Activated CD8-positive, alpha-beta memory T cell treated with anti-CD3 and anti-CD28 coated beads, Interleukin-2, amount 50 U/mL, for 1 hour (primary cell): ENCODE measurements around the gene FAM117B.

Experiments used
- DNase-seq: peaks from one replicate; pipeline ENCODE4 v3.0.0-alpha.2; 2020; ENCODE audit errors: extremely low read depth

FAM117B gene

DNA sequence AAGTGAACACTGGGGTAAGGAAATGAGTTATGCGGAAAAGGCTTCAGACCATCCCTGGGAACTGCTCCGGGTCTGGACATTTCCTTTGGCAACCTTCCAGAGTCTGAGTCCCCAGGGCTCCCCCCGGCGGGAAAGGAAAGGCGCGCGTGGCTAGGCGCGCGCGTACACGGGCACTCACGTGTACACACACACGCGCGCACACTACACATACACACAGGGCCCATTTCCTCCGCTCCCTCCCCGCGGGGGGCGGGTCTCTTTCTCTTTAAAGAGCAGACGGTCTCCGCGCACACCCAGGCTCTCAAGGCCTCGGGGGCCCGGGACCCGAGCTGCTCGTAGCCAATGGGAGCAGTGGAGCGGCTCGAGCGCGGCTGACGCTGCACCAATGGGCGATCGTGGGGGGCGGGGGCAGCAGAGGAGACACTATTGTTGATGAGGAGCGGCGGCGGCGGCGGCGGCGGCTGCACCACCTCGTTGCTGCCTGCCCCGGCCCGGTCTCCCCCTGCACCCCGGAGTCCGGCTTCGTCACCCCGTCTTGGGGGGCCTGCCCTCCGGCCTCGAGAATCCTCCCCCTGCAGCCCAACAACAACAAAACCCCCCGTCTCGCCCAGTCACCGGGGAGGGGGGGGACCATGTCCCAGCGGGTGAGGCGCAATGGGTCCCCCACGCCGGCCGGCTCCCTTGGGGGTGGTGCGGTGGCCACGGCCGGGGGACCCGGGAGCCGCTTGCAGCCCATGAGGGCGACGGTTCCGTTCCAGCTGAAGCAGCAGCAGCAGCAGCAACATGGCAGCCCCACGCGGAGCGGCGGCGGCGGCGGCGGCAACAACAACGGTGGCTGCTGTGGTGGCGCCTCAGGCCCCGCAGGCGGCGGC lies at the start of gene FAM117B:
FAM117B (plus strand) TSS at position 414 of the 872 bp plus-strand sequence; CDS start at position 633, 219 bp downstream.
- peak; percentile 96 for DNase-seq

DNA sequence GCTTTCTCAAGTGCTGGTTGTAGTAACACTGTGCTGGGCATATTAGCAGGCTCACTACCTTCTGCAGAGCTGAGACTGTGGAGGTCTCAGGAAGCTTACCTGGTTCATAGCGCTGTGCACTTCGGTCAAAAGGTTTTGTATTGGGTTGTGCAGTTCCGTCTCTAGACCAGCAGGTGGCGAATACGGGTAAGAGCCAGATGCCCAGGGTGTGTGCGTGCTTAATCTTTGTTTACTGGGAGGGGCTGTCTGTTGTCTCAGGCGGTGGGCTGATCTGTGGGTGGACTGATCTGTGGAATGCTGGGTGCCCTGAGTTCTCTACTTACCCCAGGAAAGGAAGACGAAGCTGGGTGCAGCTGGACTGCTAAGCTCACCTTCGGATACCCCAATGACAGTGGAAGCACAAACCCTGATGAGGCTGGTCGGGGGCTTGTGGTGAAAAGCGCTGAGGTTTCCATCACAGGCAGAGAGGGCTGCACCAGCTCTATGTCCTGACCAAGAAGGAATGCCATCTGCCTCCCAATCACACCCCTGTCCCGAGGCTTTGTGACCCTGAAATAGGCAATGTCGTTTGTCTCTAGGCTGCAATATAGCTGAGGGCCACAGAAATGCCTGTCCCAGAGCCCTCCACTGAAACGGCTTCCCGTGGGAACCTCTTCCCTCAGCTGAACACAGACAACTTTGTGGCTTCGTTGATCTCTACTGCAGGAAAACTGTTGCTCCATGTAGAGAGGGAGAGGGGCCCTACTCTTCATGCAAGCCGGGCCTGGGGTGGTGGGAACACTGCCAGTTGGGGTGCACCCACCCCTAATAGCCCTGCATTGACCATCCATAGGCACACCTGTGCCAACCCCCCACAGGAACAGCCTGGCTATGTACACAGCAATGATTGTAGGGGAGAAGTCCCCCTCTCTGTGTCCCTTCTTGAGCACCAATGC lies 45.9 kb upstream of the FAM117B start:
- DNase-seq: peak; percentile 45

DNA sequence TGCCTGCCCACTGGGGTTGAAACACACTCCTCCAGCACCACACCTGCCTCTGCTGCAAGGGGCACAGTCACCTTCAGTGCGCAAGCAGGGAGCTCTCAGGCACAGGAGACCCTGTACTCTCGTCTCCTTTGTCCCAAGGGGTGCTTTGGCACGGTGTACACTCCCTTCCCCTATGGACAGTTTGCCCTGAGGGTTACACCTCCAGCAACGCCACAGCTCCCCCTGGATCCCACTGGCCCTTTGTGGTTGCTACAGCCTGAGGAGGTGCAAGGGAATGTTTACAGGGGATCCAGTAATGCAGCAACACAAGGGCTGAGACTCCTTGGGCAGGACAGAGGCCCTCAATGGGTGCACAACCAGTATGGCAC lies 45.2 kb upstream of the FAM117B start:
- DNase-seq: no peak

DNA sequence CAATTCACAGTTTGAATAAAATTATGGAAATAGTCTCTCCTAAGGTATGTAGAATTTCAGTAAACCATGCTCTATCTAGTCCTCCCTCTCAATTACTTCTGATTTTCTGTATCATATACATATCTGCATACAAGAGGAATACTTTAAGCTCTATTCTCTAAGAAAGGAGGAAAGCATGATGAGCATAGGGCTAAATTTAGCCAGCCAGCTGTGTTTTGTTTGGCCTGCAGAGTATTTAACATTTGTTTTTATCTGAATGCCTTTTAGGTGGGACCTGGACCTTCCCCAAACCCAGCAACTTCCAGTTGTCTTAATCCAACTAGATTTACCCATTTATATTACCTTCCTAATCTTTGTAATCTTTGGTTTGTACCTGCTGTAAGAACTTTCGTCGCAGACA lies 42.2 kb upstream of the FAM117B start:
- no peak for DNase-seq

DNA sequence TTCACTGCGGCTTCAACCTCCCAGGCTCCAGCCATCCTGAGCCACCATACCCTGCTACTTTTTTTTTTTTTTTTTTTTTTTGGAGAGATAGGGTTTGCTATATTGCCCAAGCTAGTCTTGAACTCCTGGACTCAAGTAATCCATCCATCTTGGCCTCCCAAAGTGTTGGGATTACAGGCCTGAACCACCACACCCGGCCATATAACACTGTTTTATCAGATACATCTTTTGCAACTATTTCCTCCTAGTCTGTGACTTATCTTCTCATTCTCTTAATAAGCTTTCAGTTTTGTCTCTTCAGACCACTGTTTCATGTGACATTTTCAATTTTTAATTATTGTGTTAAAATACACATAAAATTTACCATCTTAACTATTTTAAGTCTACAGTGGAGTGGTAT lies 35.7 kb upstream of the FAM117B start:
- DNase-seq: no peak

DNA sequence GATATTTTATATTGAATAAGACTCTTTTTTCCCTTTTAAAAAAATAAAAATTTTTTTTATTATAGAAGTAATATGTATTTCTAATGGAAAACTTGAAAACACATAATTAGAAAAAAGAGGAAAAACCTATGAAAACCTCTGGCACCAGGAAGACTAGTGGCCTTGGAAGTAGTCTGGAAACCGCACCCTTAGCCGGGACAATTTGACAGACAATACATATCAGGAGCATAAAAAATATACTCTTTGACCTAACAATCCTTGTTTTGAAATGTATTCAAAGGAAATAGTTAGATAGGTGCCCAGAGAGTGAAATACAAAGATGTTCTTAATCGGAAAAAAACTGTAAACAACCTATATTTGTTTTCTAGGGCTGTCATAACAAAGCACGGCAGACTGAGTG lies 34.9 kb upstream of the FAM117B start:
- DNase-seq: no peak

DNA sequence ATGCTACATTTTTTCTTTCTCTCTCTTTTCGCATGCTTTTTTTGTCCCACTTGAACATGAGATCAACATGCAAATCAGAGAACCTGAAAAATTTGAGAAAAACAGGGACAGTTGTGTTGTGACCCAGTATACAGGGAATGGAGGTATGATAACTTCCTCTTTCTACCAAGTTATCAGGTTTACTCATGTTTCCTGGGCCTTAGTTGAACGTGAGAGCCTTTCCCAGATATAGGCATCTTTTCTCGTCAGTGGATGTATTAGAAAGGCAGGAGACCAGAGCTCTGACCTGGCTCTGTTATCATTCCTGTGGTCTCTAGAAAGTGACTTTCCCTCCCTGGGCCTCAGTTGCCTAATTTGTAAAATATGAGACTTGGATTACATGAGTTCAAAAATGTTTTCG lies 30.1 kb upstream of the FAM117B start:
- no peak for DNase-seq

DNA sequence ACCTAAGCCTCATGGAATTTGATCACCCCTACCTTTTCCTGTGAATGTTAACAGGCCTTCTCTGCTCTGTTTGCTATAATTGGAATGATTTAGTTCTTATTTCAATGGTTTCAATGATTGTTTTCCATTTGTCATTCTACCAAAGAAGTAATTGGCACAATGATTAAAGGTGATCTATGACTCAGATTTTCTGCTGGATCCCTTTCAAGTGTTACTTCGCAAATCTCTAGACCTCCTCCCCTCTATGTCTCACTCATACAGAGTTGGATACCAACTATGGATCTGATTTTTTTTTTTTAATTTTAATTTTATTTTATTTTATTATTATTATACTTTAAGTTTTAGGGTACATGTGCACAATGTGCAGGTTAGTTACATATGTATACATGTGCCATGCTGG lies 29.6 kb upstream of the FAM117B start:
- no peak for DNase-seq

DNA sequence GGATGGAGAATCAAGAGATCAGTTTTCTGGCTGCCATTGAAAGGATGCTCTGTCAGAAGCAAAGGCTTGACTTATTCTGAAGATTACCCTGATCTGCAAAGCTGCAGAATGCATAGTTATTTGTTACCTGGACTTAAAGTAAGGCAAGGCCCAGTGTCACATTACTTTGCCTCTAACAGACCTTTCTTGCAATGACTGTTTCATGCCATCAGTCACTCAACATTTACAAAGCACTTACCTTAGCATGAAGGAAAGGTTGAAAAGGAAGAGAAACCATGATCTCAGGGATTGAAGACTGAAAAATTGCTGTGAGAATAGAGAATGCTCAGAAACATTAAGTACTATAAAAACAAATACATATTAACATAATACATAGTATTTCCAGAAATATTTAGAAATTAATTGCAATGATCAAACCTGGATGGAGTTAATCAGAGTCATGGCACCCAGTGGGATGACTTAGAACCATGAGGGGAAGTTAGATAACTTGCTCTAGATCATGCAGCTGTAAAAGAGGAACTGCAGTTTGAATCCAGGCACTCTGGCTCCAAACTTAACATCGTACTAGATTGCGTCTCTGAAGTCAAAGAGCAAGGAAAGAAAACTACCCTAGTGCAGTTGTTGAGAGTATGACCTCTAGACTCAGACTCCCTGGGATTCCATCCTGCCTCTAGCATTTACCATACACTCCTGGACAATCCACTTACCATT lies 26.5 kb upstream of the FAM117B start:
- no peak for DNase-seq

DNA sequence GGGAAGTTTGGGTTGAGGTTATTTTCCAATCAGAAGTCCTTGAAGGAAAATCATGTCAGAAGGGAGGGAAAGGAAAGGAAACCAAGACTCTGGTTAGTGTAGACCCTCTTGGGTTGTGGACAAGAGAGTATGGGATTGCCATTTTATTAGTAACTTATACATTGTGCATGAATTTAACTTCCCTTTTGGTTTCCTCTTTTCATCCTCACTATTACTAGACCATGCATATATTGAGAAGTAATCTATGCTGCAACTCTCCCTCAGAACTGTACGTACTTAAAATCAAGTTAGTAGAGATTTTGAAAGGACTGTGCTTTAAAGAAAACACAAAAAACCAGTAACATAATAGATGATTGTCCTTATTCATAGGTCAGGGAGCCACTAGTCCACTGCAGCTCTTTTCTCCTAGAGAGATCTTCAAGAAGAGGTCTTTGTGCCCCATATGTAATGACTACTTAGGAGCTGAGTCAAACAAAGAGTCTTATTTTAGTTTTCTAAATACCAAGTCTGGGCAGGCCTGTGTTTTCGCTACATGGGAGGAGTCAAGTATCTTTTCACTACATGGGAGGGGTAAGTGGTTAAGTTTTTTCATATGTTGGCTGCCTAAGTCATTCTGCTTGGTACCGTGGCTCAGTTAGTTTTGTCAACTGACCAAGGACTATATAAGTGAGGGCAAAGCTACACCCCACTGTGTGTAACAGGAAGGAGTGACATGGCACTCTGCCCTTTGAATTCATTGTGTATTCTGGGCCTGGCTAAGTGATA lies 25.2 kb upstream of the FAM117B start:
- no peak for DNase-seq

DNA sequence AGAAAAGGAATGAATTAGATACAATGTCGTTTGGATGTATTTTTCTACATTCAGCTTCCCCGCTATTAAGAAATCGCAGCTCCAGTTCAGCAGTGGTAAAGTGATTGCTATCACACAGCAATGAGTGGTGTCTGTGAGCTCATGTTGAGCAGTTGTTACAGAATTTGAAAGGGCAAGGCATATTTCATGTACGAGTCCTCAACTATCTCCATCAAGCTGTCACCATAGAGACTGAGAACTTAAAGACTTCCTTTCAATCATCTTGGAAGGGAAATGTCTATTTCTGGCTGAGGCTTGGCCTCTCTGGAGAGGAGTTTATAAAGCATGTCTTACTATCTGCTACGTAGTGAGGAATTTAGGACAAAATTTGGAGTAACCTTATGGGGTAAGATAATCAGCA lies 24.4 kb upstream of the FAM117B start:
- DNase-seq: no peak

DNA sequence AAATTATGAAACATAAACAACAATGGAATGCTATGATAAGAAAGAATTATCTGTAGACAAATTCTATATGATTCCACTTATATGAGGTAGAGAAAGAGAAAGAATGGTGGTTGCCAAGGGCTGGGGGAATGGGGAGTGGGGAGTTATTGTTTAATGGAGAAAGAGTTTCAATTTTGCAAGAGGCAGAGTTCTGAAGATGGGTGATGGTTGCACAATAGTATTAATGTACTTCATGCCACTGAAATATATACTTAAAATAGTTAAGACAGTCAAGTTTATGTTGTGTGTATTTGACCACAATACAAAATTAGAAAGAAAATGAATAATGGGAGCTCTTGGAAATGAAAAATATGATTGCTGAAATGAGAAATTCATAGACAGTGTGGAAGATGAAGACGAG lies 22.6 kb upstream of the FAM117B start:
- no peak for DNase-seq

DNA sequence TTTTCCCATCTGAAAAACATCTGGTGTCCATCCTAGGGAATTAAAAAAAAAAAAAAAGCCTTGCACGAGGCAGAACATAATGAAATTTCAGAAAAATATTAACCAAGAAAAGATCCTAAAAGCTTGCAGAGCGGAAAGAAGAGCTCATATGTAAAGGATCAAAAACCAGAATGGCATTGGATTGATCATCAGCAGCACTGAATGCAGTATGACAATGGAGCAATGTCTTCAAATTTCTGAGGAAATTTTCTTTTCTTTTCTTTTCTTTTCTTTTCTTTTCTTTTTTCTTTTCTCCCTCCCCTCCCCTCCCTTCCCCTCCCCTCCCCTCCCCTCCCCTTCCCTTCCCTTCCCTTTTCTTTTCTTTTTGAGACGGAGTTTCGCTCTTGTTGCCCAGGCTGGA lies 21.3 kb upstream of the FAM117B start:
- DNase-seq: no peak

DNA sequence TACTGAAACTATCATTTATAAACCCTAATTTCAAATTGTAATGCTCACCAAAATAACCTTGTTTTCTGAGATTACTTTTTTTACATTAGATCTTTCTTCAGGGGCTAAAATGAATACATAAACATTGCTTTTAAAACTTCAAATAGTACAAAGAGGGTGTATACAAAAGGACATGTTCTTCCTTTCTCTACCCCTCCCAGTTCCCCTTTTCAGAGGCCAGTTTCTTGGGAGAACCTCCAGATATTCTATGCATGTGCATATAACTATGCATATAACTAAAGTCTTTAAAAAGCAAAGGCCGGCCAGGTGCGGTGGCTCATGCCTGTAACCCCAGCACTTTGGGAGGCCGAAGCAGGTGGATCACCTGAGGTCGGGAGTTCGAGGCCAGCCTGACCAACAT lies 10.6 kb upstream of the FAM117B start:
- no peak for DNase-seq

DNA sequence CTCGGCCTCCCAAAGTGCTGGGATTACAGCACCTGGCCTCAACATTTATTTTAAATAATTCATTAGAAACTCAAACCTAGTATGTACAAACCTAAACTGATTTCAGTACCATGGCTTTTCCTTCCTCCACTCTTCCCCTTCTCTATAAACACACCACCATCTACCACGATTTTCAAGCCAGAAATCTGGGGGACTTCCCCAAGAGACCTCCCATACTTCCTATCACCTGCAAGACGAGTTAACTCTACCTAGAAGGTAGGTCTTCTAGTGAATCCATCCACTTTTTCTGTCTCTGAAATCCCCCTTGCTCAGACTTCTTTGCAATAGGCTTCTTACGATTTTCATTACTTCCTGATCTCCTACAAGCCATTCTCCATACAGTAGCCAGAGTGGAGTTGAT lies 7.7 kb upstream of the FAM117B start:
- no peak for DNase-seq

DNA sequence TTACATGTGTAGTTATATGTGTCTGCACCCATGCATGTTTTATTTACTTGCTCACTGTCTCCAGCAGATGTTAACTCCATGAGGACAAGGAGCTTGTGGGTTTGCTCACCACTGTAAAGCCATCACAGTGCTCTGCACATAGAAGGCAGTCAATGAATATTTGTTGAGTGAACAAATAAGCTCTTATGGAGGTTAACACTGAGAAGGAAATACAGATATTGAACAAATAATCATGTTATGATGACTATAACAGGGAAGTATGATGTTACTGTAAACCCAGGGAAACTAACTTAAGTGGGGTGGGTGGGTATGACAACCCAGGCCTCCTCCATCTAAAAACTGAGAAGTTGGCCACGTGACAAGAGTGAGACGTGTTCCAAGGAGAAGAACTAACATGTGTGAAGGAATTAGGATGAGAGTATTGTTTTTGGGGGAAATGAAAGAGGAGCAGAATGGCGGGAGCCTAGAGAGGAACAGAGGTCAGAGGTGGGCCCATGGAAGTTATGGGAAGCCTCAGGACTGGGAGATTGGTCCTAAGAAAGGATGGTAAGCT lies 6.0 kb upstream of the FAM117B start:
- DNase-seq: no peak

DNA sequence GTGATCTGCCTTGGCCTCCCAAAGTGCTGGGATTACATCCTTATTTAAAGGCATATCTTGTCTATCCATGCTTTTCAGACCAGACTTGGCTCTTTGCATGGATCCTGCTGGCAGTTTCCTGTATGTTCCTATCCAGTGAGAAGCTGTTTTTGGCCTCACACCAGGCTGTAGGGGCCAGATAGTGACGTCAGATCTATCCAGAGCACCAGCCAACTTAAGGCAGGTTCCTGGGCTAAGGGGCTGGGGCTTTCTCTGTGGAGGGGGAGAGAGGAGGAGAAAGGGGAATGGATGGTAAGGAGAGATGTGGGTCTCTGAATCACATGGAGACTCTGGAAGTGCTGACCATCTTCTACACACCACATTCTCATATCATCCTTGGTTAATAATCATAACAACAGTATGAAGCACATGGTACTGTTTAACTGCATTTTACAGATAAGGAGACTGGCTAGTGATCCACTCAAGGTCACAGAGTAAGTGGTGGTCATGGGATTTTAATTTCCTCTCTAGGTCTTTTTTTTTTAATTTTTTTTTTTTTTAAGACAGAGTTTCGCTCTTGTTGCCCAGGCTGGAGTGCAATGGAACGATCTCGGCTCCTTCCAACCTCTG lies 2.0 kb upstream of the FAM117B start:
- no peak for DNase-seq

DNA sequence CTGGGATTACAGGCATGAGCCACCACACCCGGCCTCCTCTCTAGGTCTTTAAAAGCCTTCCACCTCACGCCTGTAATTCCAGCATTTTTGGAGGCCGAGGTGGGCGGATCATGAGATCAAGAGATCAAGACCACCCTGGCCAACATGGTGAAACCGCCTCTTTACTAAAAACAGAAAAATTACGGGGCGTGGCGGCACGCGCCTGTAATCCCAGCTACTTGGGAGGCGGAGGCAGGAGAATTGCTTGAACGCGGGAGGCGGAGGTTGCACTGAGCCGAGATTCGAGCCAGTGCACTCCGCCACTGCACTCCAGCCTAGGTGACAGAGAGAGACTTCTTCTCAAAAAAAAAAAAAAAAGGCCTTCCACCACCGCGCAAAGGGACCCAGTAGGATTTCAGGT lies 1.3 kb upstream of the FAM117B start:
- no peak for DNase-seq

DNA sequence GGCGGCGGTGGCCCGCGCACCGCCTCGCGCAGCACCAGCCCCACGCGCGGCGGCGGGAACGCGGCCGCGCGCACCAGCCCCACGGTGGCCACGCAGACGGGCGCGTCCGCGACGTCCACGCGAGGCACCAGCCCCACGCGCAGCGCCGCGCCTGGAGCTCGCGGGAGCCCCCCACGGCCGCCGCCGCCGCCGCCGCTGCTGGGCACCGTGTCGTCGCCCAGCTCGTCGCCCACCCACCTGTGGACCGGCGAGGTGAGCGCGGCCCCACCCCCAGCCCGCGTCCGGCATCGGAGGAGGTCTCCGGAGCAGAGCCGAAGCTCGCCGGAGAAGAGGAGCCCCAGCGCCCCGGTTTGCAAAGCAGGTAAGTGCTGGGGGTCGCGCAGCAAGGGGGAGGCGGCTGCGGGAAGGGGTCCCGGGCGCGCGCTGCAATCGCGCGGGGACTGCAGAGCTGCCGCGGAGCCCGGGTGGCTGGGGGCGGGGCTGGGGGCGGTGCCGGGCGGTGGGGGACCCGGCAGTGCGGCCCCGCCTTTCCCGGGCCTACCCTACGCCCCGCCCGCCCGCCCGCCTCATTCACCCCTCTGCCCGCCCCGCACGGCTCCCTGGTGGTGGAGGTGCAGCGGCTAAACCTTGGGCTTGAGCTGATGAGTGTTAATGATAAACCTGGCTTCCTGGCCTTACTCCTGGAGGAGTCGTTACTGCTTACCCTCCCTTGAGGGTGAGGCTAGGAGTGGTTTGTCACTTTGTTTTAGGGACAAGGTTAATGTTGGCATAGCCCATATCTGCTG lies 851 bp downstream of the FAM117B start:
- peak; percentile 49 for DNase-seq

DNA sequence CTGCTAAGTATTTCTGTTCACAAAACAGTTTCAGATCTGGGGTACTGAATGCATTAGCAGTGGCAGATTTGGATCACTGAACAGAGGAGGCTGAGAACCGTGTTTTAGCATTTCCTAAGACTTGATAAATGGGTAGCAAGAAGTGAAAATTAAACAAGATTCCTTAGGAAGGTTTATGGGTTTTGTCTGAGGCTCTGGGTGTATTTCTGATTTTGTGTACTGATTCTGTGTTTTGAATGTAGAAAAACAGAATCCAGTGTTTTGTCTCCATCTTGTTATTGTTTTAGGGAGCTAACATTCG lies 1.4 kb downstream of the FAM117B start:
- no peak for DNase-seq
